Occipital lobe (tissue), 2 donors: ENCODE results near the gene KAZN. TPM values are rescaled to one million over a fixed set of nuclear protein-coding genes. Genes with fewer than 3 reads are reported as not detected.

Source experiments
- DNase-seq: peaks from one replicate; lab custom pipeline; 2025; lab: John Stamatoyannopoulos, UW
- total RNA-seq: library from RNA; depleted of rRNA; stranded (reverse); fragments of >200 nt; gene quantifications from one replicate; pipeline ENCODE4 v1.2.3, GENCODE V29; 2014

KAZN gene
- total RNA-seq, 1 donor from 2014 or later, result 27.5 TPM

GRCh38 chr1:14881775-14882672, 283.5 kb downstream of the KAZN start:
- no peak for DNase-seq

DNA sequence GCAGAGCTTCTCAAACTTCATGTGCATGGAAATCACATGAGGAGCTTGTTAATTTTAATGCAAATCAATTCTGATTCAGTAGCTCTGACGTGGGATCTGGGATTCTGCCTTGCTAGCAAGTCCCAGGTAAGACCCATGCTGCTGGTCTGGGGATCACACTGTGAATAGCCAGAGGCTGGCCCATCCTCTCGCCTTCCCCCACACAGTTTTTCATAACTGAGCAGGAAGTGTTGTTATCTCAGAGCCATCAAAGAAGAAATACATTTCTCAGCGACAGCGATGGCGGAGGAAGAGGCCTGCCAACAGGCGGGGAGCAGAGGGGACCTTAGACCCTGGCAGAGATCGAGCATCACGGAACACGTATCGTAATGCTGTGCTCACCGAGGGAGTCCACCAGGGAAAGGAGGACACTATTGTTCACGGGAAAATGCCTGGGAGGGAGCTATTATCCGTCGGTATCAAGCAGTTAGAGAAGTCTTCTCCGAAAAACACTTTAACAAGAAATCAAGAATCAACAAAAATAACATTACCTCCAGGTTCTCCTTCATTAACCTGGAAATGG, 286.2 kb downstream of the KAZN start:
- DNase-seq, result no peak

GRCh38 chr1:14887044-14887566, 288.6 kb downstream of the KAZN start:
- no peak for DNase-seq

DNA sequence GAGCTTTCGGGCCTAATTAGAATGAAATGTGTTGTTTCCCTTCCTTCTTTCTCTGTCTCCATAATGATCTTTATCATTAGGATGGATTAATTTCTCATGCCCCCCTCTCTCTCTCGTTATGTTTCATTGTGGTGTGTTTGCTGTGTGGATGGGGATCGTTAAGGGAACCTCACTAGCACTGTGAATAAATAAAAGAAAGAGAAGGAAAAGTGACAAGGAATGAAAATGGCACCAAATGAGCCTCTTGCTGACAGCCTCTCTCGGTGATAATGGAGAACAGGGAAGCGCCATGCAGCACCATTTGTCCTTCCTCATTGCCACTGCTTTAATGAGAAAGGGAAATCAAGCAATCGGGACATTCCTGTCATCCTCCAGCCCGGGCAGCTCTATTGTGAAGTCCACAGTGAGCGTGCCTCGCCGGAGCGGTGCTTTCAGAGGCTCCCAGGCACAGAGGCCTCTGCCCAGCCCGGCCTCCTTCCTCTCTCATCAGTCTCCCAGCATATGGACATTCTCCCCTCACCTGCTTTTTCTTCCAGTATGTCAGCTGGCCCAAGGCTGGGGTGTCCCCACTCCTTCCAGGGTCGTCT, 289.4 kb downstream of the KAZN start:
- DNase-seq, result no peak

DNA sequence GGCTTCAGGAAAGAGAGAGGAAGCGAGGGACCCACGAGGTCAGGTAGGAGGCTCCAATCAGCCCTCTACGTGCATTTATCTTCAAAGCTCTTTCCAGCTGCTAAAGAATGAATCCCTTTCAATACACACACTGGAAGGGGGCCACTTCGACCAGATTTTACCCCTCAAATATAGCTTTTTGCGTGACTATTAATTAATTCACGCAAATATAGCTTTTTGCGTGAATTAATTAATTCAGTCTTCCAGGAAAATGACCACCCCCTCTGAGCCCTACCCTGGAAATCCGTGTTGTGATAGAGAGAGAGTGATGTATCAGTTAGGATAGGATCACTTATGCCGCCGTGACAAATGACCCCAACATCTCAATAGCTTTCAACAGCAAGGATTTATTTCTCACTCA, 289.9 kb downstream of the KAZN start:
- no peak for DNase-seq

GRCh38 chr1:14889825-14890440, 291.4 kb downstream of the KAZN start:
- no peak for DNase-seq

- DNase-seq, result no peak
These were observed 293.5 kb downstream of the KAZN start for GRCh38 chr1:14891991-14892390.

- peak; percentile 20 for DNase-seq
These were observed 296.5 kb downstream of the KAZN start for GRCh38 chr1:14894811-14895560.

- DNase-seq, result no peak
These were observed 297.2 kb downstream of the KAZN start for GRCh38 chr1:14895727-14896126.

- DNase-seq, result no peak
These were observed 298.0 kb downstream of the KAZN start for GRCh38 chr1:14896381-14897079.

DNA sequence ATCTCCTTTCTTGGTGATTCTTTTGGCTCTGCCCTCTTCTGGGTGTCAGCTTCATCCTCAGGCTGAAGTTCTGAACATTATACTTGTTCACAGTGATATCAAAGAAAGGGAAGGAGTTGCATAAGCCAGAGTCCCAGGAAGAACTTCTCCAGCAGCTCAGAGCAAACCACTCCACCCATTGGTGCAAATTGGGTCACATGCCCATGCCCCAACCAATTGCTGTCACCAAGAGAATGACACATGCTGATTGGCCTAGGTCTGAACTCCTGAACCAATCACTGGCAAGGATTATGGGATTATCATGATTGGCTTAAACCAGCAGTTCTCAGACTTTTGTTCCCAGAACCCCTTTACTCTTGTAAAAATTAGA, 298.6 kb downstream of the KAZN start:
- no peak for DNase-seq

- no peak for DNase-seq
These were observed 299.1 kb downstream of the KAZN start for GRCh38 chr1:14897547-14897946.

GRCh38 chr1:14897997-14898645, 299.6 kb downstream of the KAZN start:
- DNase-seq, result no peak

DNA sequence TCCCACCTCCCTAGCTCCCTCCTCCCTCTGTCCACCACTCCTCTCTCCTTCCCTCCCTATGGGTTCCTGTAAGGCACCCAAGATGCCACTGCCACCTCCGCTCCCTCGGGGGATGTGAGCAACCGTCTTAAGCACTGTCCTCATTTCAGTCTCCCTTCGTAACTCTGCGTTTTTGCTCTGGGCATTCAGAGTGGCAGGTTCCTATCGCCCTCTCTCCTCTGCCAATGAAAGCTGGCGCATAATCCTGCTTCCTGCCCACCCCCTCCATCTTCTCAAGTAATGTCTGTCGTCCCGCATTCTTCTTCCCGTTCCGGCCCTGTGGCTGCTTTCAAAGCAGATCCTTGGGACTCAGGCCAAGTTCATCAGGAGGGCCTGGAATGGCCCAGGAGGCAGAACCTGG, 301.2 kb downstream of the KAZN start:
- DNase-seq, result no peak

DNA sequence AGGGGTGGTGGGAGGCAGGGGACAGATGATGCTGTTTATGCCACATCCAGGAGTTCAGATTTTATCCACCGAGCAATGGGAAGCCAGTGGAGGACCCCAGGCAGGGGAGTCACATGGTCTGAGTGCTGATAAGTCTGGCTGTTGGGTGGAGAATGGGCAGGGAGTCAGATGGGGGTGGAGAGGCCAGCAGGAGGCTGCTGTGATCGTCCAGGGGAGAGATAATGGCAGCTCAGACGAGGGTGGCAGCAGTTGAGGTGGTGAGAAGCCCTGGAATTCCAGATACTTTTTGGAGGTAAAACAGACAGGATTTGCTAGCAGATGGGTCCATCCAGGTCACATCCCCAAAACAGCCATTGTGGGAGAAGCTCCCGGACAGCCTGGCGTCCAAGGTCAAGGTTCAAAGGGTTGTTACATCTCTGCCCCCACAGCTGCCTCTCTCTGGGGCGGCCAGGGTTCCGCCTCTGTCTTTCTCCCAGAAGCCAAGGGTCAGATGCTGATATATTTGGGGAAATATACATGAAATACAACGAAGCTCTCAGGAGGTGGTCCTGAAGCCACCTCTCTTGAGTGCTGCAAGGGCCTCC, 303.0 kb downstream of the KAZN start:
- DNase-seq, result no peak

- DNase-seq, result no peak
These were observed 305.4 kb downstream of the KAZN start for GRCh38 chr1:14903922-14904321.

DNA sequence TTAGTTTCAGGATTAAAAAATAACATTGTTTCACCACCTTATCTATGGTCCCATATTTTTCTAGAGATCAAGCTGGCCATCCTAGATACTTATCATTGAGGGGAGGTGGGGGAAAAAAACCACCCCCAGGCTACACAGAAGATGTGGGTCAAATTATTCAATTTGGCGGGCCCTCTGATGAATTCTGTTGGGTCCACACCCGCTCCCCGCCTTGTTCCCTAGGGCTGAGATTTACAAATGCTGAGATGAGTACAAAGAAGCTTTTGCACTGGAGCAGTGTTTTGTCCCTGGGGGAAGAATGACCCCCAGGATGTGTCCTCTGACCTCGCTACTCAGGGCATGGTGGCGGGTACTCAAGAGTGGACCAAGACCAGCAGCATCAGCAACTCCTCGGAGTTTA, 308.2 kb downstream of the KAZN start:
- DNase-seq, result no peak

- DNase-seq, result no peak
These were observed 308.9 kb downstream of the KAZN start for GRCh38 chr1:14907416-14907815.

DNA sequence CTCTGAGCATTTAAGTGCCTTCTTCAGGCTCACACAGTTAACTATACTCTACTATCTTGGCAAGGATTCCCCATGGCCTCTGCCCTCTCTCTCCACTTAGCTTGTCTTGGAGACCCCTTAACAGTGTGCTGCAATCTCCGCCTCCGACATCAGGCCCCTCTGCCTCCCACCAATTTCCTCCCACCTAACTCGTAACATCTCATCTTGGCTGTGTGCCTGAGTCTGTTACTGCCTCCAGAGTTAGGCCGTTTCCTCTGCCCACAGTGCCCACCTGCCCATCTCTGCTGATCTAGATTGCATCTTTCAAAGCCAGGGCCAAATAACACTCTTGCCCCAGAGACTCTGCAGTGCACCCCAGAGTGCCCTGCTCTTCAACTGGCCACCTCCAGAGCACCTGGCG, 310.8 kb downstream of the KAZN start:
- DNase-seq, result no peak

DNA sequence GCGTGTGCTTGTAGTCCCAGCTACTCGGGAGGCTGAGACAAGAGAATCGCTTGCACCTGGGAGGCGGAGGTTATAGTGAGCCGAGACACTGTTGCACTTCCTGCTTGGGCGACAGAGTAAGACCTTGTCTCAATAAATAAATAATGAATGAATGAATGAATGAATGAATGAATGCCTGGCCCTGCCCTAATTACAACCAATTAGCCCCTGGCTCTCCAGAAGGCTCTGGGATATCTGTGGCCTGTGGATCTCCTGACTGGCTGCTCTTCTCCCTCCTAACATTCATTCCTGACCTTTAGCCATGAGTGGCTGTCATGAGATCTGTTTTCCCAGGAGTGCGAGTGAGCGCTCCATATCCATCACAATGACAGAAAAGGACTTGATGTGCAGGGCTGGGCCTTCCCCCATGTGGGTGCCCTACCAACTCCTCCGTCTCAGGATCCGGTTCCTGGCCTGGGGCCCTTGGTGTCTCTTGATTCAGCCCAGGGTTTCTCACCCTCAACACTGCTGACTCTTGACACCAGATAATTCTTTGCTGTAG, 311.5 kb downstream of the KAZN start:
- DNase-seq, result no peak
